Measurements from ENCODE around the gene RPN2. TPM values are rescaled to one million over a fixed set of nuclear protein-coding genes. Genes with fewer than 3 reads are reported as not detected.

Gene RPN2
- polyA plus RNA-seq, 1 experiment: 834 TPM

DNA sequence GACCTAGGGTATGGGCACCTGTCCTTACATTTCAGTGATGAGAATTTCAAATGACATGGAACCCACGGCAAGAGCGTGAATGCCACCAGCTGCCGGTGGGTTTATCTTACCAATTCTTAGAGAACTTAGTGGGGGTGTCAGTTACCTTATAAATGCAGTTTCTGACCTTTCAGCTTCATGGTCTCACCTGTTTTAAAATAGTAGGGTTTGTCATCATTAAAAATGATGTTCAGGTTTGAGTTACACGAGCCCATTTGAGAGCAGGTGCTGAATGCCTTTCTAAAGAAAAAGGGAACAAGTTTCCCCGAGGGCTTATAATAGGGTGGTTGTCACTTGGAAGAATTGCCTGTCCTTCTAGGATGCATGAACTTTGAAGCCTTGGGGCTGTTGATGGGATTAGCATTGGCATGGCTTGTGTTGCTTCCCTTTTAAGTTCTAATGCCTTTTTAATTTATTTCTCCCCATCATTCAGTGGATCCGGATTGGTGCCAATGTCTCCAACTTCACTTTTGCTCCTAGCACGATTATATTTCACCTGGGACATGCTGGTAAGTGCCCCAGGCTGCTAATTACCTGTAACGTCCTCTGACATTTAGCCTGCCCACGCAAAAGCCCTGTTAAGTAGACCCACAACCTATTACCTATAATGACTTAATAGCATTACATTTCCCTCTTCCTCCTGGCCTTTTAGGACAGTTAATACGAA lies 54.6 kb downstream of the RPN2 start:
- H3K4me3 ChIP-seq (ENCODE audit: low read depth, low read length): no peak overlapping the region
- POLR2A ChIA-PET: no interaction called here
- H3K27me3 ChIP-seq (ENCODE audit: control insufficient read depth, insufficient read depth, low read length): no peaks in the 10 kb centered on the region
- no peak for DNase-seq (ENCODE audit: low read depth)
- TF ChIP-seq CTCF (IDR thresholded peaks at IDR 0.05; ENCODE audit: insufficient read depth, low read depth, low read length): no peak
- H3K36me3 ChIP-seq (ENCODE audit: control insufficient read depth, insufficient read depth, low read length): peaks cover 51% of the 10 kb centered on the region
- CTCF ChIA-PET: interaction anchor here (0.6 to 1.3 kb wide), 4 partner anchors 8 to 676 kb away, joined by 3 to 8 read pairs (median 4); no protein-coding TSS in a partner anchor

DNA sequence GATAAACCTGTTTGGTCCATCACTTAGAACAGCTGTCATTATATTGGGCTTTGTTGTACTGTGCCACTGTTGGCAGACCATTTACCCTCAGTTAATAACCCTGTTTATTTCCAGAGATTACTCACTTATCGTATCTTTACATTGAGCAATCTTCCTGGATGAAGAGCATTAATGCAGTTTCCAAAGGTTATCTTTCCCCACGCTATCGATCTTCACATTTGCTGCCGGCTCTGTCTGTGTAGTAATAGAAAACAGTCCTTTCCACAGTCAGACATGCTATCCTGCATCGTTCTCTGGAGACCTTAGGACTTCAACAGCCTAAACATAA lies 55.1 kb downstream of the RPN2 start:
- Histone ChIP-seq H3K27me3 (ENCODE audit: control insufficient read depth, insufficient read depth, low read length) (no peaks in the 10 kb centered on the region), H3K4me3 (ENCODE audit: low read depth, low read length) (no peak overlapping the region), H3K36me3 (ENCODE audit: control insufficient read depth, insufficient read depth, low read length) (peaks cover 50% of the 10 kb centered on the region)
- ChIA-PET CTCF (no interaction called here), POLR2A (no interaction called here)
- TF ChIP-seq CTCF (IDR thresholded peaks at IDR 0.05; ENCODE audit: insufficient read depth, low read depth, low read length): no peak
- DNase-seq (ENCODE audit: low read depth): no peak

GRCh38 chr20:37235065-37235464 lies 55.9 kb downstream of the RPN2 start:
- CTCF ChIA-PET: interaction anchor here (0.9 kb wide), 1 partner anchor 40 kb away, joined by 5 read pairs; no protein-coding TSS in a partner anchor
- no peak for TF ChIP-seq CTCF (IDR thresholded peaks at IDR 0.05; ENCODE audit: insufficient read depth, low read depth, low read length)
- Histone ChIP-seq H3K36me3 (ENCODE audit: control insufficient read depth, insufficient read depth, low read length) (peaks cover 45% of the 10 kb centered on the region), H3K4me3 (ENCODE audit: low read depth, low read length) (no peak overlapping the region), H3K27me3 (ENCODE audit: control insufficient read depth, insufficient read depth, low read length) (no peaks in the 10 kb centered on the region)
- POLR2A ChIA-PET: no interaction called here
- DNase-seq (ENCODE audit: low read depth): no peak

DNA sequence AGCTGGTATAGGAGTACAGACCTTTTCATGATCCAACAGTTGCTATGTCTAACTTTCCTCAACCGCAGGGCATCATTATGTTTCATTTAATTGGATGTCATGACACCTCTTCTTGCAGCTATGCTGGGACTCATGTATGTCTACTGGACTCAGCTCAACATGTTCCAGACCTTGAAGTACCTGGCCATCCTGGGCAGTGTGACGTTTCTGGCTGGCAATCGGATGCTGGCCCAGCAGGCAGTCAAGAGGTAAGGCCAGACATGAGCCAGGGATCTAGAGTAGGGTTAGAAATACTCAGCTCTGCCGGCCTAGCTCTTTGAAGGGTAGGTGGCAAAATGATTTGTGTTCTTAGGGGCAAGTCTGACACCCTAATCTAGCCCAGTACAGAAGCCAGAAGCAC lies 57.3 kb downstream of the RPN2 start:
- Histone ChIP-seq H3K27me3 (ENCODE audit: control insufficient read depth, insufficient read depth, low read length) (no peaks in the 10 kb centered on the region), H3K36me3 (ENCODE audit: control insufficient read depth, insufficient read depth, low read length) (peaks cover 39% of the 10 kb centered on the region), H3K4me3 (ENCODE audit: low read depth, low read length) (no peak overlapping the region)
- TF ChIP-seq CTCF (IDR thresholded peaks at IDR 0.05; ENCODE audit: insufficient read depth, low read depth, low read length): no peak
- no peak for DNase-seq (ENCODE audit: low read depth)
- ChIA-PET CTCF (interaction anchor here (1.0 to 1.2 kb wide), 2 partner anchors 298 to 300 kb away, joined by 3 to 4 read pairs; no protein-coding TSS in a partner anchor), POLR2A (no interaction called here)

GRCh38 chr20:37237656-37238055 lies 58.5 kb downstream of the RPN2 start:
- POLR2A ChIA-PET: no interaction called here
- no peak for DNase-seq (ENCODE audit: low read depth)
- Histone ChIP-seq H3K36me3 (ENCODE audit: control insufficient read depth, insufficient read depth, low read length) (peaks cover 30% of the 10 kb centered on the region), H3K27me3 (ENCODE audit: control insufficient read depth, insufficient read depth, low read length) (no peaks in the 10 kb centered on the region), H3K4me3 (ENCODE audit: low read depth, low read length) (no peak overlapping the region)
- TF ChIP-seq CTCF (IDR thresholded peaks at IDR 0.05; ENCODE audit: insufficient read depth, low read depth, low read length): no peak
- CTCF ChIA-PET: no interaction called here
